SK-N-SH (cell line): Measurements from ENCODE around the gene ZDHHC14. TPM values are rescaled to one million over a fixed set of nuclear protein-coding genes. Genes with fewer than 3 reads are reported as not detected.

Experiments
- CTCF ChIA-PET: fragments of 300-600, 350-600 bp; formaldehyde crosslinking; extraction: SDS; loops from one replicate; lab custom pipeline; 2021; lab: Yijun Ruan, JAX
- POLR2A ChIA-PET: fragments of 350-600 bp; sonication (Branson Sonifier 250); formaldehyde crosslinking; extraction: SDS; loops from one replicate; lab custom pipeline; 2020; ENCODE audit warnings: antibody characterized with exemption, inconsistent platforms; lab: Yijun Ruan, JAX
- DNase-seq: peaks from one replicate; pipeline ENCODE4 v3.0.0; 2012
- H2AFZ ChIP-seq: fragments of 200-600 bp; sonication (generic); 2 replicates; pipeline ENCODE4 v1.8.1; 2016; ENCODE audit warnings: antibody characterized with exemption, mild to moderate bottlenecking, low read depth
- H3F3A ChIP-seq: fragments of 200-600 bp; sonication (generic); replicated peaks from 2 replicates; pipeline ENCODE3; 2016; ENCODE audit warnings: antibody characterized with exemption, mild to moderate bottlenecking; ENCODE audit not compliant: insufficient read depth
- H3K27ac ChIP-seq, 2 experiments: fragments of 200-500 bp in 1 of 2; fragments of 200-600 bp in 1 of 2; sonication (Bioruptor generic) in 1 of 2; sonication (generic), shearing (Covaris generic) in 1 of 2; 2 replicates each; pipeline versions ENCODE4 v1.5.1 to v1.6.1; 2014 to 2016; ENCODE audit warnings: low read depth in 2 of 2, inconsistent platforms in 1 of 2, low read length in 1 of 2, mild to moderate bottlenecking in 1 of 2, mixed read lengths in 1 of 2
- H3K27me3 ChIP-seq: fragments of 200-600 bp; sonication (generic), shearing (Covaris generic); 2 replicates; pipeline ENCODE4 v1.6.1; 2016; ENCODE audit warnings: mixed run types; ENCODE audit not compliant: insufficient read depth
- H3K36me3 ChIP-seq, 2 experiments: fragments of 200-500 bp in 1 of 2; fragments of 200-600 bp in 1 of 2; sonication (Bioruptor generic) in 1 of 2; sonication (generic) in 1 of 2; replicated peaks in 1 of 2; 2 replicates each; pipeline versions ENCODE3 to v1.5.1; 2014 to 2016; ENCODE audit warnings: low read length in 1 of 2, mild to moderate bottlenecking in 1 of 2; ENCODE audit not compliant: insufficient read depth in 2 of 2, control insufficient read depth in 1 of 2
- H3K4me1 ChIP-seq, 2 experiments: fragments of 200-500 bp in 1 of 2; fragments of 200-600 bp in 1 of 2; sonication (Bioruptor generic) in 1 of 2; sonication (generic), shearing (Covaris generic) in 1 of 2; 2 replicates each; pipeline versions ENCODE4 v1.5.1 to v1.6.1; 2014 to 2016; ENCODE audit warnings: low read depth in 1 of 2, low read length in 1 of 2, mixed run types in 1 of 2; ENCODE audit not compliant: insufficient read depth in 2 of 2, control insufficient read depth in 1 of 2
- H3K4me2 ChIP-seq: fragments of 200-600 bp; sonication (generic), shearing (Covaris generic); 2 replicates; pipeline ENCODE4 v1.6.1; 2017; ENCODE audit warnings: mixed run types
- H3K4me3 ChIP-seq, 2 experiments: fragments of 200-500 bp in 1 of 2; fragments of 200-600 bp in 1 of 2; sonication (Bioruptor generic) in 1 of 2; sonication (generic), shearing (Covaris generic) in 1 of 2; 2 replicates each; pipeline versions ENCODE4 v1.5.1 to v1.8.1; 2014 to 2016; ENCODE audit warnings: low read depth in 2 of 2, inconsistent platforms in 1 of 2, low read length in 1 of 2, mild to moderate bottlenecking in 1 of 2, mixed read lengths in 1 of 2, moderate library complexity in 1 of 2
- H3K79me2 ChIP-seq: fragments of 200-600 bp; sonication (generic); 2 replicates; pipeline ENCODE4 v1.8.1; 2017; ENCODE audit warnings: mild to moderate bottlenecking; ENCODE audit not compliant: insufficient read depth
- H3K9ac ChIP-seq: fragments of 200-600 bp; sonication (generic); 2 replicates; pipeline ENCODE4 v1.6.1; 2017; ENCODE audit warnings: mixed run types
- H3K9me2 ChIP-seq: fragments of 200-600 bp; sonication (generic); 2 replicates; pipeline ENCODE4 v1.6.1; 2017; ENCODE audit warnings: mixed run types
- H3K9me3 ChIP-seq: fragments of 200-600 bp; sonication (generic); 2 replicates; pipeline ENCODE4 v1.6.1; 2017; ENCODE audit warnings: mixed run types, mild to moderate bottlenecking, moderate library complexity
- H4K20me1 ChIP-seq: fragments of 200-600 bp; sonication (generic); 2 replicates; pipeline ENCODE4 v1.6.1; 2017; ENCODE audit warnings: mild to moderate bottlenecking, mixed run types; ENCODE audit not compliant: insufficient read depth
- CHD2 ChIP-seq: fragments of 150-350 bp; IDR thresholded peaks from 2 replicates; pipeline ENCODE4 v1.6.1; 2018; ENCODE audit warnings: low read length; ENCODE audit not compliant: partially characterized antibody
- EP300 ChIP-seq, 2 experiments: IDR thresholded peaks; 2 replicates each; pipeline versions ENCODE4 v1.4.0 to v1.6.1; 2012; ENCODE audit warnings: borderline replicate concordance in 1 of 2, low read depth in 1 of 2, low read length in 1 of 2
- EZH2phosphoT487 ChIP-seq: fragments of 200-600 bp; sonication (generic); IDR thresholded peaks from 2 replicates; pipeline ENCODE4 v1.6.1; 2017; ENCODE audit warnings: low read depth, mixed run types, mild to moderate bottlenecking, antibody characterized with exemption, moderate library complexity, borderline replicate concordance
- FOSL2 ChIP-seq: IDR thresholded peaks from 2 replicates; pipeline ENCODE4 v1.4.0; 2012; ENCODE audit warnings: low read depth, mild to moderate bottlenecking, moderate library complexity, borderline replicate concordance
- GABPA ChIP-seq: IDR thresholded peaks from 2 replicates; pipeline ENCODE4 v1.4.0; 2012; ENCODE audit warnings: low read depth, mild to moderate bottlenecking
- NFIC ChIP-seq: IDR thresholded peaks from 2 replicates; pipeline ENCODE4 v1.4.0; 2012; ENCODE audit warnings: borderline replicate concordance
- POLR2AphosphoS5 ChIP-seq: IDR thresholded peaks from 2 replicates; pipeline ENCODE4 v1.6.1; 2012; ENCODE audit warnings: low read depth, low read length
- RFX5 ChIP-seq: IDR thresholded peaks from 2 replicates; pipeline ENCODE4 v1.6.1; 2012; ENCODE audit warnings: mild to moderate bottlenecking, improper control_type of control experiment, low read length
- RXRA ChIP-seq: IDR thresholded peaks from 2 replicates; pipeline ENCODE4 v1.4.0; 2012; ENCODE audit warnings: low read depth, mild to moderate bottlenecking, borderline replicate concordance
- TCF12 ChIP-seq: IDR thresholded peaks from 2 replicates; pipeline ENCODE4 v1.4.0; 2012
- YY1 ChIP-seq: IDR thresholded peaks from 2 replicates; pipeline ENCODE4 v1.4.0; 2012; ENCODE audit warnings: low read depth, mild to moderate bottlenecking
- WGBS: methylation state at CpG from one replicate; pipeline ENCODE4 v1.1.6; 2017; ENCODE audit warnings: low lambda C conversion rate; 5-methylcytosine and 5-hydroxymethylcytosine counted together
- polyA plus RNA-seq, 3 experiments: library from polyadenylated mRNA; depleted of rRNA; stranded (reverse); fragments of >200 nt; gene quantifications; 2 replicates each; pipeline ENCODE4 v1.2.3, GENCODE V29; 2012
- TF ChIP-seq, protein P1 (sequence below): IDR thresholded peaks from 2 replicates; pipeline ENCODE4 v1.4.0; 2012; ENCODE audit warnings: low read depth, borderline replicate concordance
- TF ChIP-seq, protein P2 (sequence below): IDR thresholded peaks from 2 replicates; pipeline ENCODE4 v1.4.0; 2012; ENCODE audit warnings: low read depth
- TF ChIP-seq, protein P3 (sequence below): IDR thresholded peaks from 2 replicates; pipeline ENCODE4 v1.6.1; 2012; ENCODE audit warnings: mild to moderate bottlenecking, low read depth, low read length, moderate library complexity

The ZDHHC14 gene
- polyA plus RNA-seq, 1 of the 3 experiments (the other 2 are of a cell fraction) = 5.4 TPM

DNA sequence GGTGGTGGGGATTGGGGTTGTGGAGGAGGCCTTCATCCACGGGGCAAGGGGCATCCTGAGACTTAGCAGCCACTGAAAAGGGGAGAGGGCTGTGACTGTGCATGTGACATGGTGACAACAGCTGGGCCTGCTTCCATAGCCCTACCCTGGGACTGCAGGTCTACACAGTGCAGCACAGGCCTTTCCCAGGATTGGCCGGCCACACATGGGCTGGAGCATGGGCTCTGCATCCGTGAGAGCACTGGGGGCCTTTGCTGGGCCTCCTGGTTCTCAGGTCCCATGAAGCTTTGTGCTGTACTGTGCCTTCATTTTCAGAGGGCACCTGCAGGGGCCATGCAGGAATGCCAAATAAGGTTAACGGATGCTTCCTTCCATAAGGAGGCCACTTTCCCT is 56.0 kb downstream of the ZDHHC14 start:
- Histone ChIP-seq H3K9ac (no peak overlapping the region), H3K4me1 (peaks cover 0 to 15% of the 10 kb centered on the region in 2 experiments; a peak in 2 of 4 replicates), H3K79me2 (no peaks in the 10 kb centered on the region), H3K9me3 (no peaks in the 10 kb centered on the region), H3K27me3 (no peaks in the 10 kb centered on the region), H3K4me3 (no peak overlapping the region), H3K9me2 (no peaks in the 10 kb centered on the region), H2AFZ (no peak overlapping the region), H4K20me1 (no peaks in the 10 kb centered on the region), H3K36me3 (no peaks in the 10 kb centered on the region), H3K27ac (no peak overlapping the region), H3F3A (no peaks in the 10 kb centered on the region)
- DNase-seq = no peak
- ChIA-PET CTCF (no interaction called here), POLR2A (no interaction called here)
- 57% methylated on average over 1 of the region's 4 CpGs for WGBS
- no peak for TF ChIP-seq EZH2phosphoT487
- TF ChIP-seq RXRA = no peak
- TF ChIP-seq, protein P1, sequence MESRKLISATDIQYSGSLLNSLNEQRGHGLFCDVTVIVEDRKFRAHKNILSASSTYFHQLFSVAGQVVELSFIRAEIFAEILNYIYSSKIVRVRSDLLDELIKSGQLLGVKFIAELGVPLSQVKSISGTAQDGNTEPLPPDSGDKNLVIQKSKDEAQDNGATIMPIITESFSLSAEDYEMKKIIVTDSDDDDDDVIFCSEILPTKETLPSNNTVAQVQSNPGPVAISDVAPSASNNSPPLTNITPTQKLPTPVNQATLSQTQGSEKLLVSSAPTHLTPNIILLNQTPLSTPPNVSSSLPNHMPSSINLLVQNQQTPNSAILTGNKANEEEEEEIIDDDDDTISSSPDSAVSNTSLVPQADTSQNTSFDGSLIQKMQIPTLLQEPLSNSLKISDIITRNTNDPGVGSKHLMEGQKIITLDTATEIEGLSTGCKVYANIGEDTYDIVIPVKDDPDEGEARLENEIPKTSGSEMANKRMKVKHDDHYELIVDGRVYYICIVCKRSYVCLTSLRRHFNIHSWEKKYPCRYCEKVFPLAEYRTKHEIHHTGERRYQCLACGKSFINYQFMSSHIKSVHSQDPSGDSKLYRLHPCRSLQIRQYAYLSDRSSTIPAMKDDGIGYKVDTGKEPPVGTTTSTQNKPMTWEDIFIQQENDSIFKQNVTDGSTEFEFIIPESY = no peak
- TF ChIP-seq, protein P2, sequence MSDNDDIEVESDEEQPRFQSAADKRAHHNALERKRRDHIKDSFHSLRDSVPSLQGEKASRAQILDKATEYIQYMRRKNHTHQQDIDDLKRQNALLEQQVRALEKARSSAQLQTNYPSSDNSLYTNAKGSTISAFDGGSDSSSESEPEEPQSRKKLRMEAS = no peak
- no peak for TF ChIP-seq FOSL2
- no peak for TF ChIP-seq CHD2
- TF ChIP-seq RFX5 = no peak
- no peak for TF ChIP-seq EP300 (IDR thresholded peaks at IDR 0.05; ENCODE audit: borderline replicate concordance in 1 of 2, low read depth in 1 of 2, low read length in 1 of 2)
- TF ChIP-seq POLR2AphosphoS5 = no peak
- no peak for TF ChIP-seq YY1
- no peak for TF ChIP-seq GABPA
- TF ChIP-seq NFIC = no peak
- TF ChIP-seq TCF12 = no peak
- TF ChIP-seq, protein P3, sequence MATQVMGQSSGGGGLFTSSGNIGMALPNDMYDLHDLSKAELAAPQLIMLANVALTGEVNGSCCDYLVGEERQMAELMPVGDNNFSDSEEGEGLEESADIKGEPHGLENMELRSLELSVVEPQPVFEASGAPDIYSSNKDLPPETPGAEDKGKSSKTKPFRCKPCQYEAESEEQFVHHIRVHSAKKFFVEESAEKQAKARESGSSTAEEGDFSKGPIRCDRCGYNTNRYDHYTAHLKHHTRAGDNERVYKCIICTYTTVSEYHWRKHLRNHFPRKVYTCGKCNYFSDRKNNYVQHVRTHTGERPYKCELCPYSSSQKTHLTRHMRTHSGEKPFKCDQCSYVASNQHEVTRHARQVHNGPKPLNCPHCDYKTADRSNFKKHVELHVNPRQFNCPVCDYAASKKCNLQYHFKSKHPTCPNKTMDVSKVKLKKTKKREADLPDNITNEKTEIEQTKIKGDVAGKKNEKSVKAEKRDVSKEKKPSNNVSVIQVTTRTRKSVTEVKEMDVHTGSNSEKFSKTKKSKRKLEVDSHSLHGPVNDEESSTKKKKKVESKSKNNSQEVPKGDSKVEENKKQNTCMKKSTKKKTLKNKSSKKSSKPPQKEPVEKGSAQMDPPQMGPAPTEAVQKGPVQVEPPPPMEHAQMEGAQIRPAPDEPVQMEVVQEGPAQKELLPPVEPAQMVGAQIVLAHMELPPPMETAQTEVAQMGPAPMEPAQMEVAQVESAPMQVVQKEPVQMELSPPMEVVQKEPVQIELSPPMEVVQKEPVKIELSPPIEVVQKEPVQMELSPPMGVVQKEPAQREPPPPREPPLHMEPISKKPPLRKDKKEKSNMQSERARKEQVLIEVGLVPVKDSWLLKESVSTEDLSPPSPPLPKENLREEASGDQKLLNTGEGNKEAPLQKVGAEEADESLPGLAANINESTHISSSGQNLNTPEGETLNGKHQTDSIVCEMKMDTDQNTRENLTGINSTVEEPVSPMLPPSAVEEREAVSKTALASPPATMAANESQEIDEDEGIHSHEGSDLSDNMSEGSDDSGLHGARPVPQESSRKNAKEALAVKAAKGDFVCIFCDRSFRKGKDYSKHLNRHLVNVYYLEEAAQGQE = no peak
- TF ChIP-seq, all 33 proteins: peak for 0
- H3K4me2 ChIP-seq = no peak overlapping the region
